GM18858 (cell line): ENCODE measurements around the gene CETN2.

Source experiments
- ATAC-seq: cut with Tn5 transposase; IDR thresholded peaks from one replicate; pipeline ENCODE4 v1.9.1; 2021; ENCODE audit not compliant: unreplicated experiment

The CETN2 gene

DNA sequence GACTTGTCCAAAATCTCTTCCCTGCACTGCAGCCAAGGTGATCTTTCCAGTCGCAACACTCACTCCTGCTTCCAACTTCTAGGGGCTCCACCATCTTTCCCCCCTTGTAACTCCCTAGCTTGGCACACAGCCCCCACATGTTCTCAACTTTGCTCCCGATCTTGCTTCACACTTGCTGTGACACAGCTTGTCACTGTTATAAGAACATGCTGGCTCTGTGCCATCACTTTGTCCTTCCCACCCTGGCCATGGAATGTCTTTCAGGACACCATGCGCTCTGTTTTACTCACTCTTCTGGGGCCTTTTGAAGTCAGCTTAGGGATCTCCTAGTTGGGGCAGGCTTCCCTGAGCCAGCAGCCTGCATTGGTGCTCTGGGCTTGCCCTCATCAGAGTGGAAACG lies 2.8 kb upstream of the CETN2 start:
- ATAC-seq = no peak

DNA sequence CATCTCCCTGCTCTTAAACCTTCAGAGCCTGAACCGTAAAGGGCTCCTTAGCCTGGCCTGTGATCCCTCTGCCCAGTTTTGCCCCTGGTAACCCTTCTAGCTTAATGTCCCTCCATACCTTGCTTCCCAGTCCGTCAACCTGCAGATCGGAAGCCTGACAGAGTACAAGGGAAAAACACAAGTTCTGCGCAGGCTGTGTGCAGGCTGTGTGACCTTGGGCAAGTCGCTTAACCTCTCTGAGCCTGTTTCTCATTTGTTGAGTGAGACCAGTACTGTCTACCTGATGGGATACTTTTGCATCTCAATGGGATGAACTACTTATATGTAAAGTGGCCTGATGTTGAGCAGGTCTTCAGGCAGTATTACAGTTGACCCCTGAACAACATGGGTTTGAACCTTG lies 2.0 kb upstream of the CETN2 start:
- ATAC-seq = no peak

DNA sequence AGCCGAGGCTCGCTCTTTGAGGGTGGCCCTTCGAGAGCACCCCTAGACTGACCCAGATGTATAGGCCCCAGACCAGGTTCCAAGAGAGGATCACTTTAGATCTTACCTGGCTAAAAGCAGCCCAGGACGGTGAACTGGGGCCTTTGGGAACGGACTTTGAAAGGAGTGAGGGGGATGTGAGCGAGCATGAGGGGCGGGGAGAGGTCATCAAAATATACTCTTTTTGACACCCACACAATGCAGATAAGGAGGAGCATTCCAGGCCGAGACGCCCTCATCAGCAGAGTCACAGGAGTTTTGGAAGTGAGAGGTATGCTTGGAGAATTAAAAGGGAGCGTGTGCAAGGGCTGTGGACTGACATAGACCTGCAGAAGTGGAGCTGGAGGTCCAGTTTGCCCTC lies 834 bp upstream of the CETN2 start:
- no peak for ATAC-seq

DNA sequence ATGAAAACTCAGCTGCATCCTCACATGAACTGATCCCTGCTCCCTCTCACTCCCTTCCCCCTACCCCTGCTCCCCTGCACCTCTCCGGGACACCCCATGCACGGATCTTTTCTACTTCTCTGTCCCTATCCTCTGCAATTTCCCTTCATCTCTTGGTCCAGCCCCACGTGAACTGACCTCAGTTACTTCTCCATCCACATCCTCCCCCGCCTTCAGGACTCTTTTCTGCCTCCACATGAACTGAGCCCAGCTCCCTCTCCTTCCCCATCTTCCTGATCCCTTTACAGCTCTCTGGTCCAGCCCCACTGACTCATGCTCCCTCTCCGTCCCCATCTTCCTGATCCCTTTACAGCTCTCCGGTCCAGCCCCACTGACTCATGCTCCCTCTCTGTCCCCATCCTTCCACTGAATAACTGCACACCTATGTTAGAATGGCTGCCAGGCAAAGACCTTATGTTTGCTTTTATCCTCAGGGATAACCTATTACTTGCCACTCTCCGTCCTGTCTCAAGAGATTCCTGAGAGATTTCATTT lies 5.6 kb downstream of the CETN2 start:
- ATAC-seq = no peak

DNA sequence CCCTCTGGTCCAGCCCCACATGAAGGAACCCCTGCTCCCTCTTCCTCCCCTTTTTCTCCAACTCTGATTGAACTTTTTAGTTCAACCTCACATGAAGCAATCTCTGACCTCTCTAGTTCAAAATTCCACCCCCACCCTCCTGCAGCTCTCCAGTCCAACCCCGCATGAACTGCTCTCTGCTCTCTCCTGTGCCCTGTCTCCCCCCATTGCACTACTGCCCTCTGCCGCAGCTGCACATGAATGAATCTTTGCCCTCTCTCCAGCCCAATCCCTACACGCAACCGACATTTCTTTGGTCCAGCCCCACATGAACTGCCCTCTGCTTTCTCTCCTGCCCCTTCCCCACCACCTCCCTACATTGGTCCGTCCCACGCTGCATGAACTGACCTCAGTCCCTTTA lies 6.9 kb downstream of the CETN2 start:
- no peak for ATAC-seq

DNA sequence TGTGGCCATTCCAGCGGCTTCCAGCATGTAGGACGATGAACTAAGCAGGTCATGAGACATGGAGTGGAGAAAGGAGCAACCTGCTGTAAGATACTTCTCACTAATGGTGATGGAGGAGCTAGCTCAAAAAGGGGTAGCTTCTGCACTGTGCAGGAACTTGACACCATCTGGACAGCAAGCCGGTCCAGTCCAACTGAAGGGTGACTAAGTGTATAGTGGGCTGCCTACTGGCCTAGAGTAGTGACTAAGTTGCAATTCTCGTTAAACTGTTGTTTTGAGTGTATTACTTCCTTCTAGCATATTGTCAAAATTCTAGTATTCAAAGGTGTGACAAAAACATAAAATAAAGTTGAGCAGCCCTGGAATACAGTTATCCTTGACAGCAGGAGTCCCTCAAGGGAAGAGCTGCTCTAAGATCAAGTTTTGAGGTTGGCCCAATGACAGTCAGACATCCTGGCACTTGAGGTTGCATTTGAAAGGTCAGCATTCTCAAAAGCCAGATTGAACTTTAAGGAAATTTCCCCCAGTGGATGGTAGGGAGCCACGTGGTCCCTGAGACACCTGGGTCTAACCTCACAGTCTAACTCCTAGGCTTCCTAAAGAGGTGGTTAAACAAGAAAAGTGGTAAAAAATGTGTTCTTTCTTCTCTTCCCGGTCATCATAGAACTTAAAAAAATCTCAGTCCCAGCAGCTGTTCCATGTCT lies 8.0 kb downstream of the CETN2 start:
- no peak for ATAC-seq

DNA sequence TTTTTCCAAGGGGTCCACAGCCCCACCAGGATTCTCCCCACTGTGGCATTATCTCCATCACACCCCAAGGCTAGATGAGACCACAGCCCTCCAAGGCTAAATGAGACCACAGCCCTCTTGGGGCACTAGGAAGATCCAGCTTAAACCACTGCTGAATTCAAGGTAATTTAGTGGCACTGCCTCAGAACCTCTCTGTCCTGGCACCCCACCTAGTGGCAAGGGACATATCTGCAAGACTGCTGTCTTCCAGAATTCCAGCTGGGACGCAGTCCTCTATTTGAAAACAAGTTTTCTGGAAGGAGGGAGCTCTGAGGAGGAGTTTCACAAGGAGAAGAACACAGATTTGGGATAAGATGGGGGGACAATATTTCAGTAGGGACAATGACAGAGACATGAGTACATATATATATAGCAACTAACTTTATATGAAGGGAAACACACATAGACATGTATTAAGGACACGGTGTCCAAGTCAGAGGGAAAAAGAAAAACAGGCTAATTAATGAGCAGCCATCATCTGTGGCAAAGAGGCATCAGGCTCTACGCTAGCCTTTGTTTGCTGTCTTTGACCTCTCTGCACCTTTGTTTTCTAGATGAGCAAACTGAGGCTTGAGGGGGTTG lies 9.3 kb downstream of the CETN2 start:
- no peak for ATAC-seq

DNA sequence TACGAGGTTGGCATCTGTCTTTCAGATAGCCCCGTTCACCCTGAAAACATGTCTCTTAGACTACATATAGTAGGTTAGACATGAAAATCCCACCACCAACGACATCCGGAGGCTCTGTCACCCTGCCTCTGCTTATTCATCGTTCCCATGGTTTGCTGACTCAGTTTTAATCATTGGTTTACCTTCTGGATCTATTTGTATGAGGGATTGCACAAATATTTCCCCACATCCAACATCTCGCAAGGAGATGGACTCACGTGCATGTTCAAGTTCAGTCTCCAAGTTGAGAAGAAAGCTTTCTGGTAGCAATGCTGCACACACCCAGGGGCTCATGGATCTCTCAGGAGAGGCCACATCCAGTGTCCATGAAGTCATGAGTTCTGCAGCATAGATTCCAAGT lies 10.8 kb downstream of the CETN2 start:
- ATAC-seq = no peak

DNA sequence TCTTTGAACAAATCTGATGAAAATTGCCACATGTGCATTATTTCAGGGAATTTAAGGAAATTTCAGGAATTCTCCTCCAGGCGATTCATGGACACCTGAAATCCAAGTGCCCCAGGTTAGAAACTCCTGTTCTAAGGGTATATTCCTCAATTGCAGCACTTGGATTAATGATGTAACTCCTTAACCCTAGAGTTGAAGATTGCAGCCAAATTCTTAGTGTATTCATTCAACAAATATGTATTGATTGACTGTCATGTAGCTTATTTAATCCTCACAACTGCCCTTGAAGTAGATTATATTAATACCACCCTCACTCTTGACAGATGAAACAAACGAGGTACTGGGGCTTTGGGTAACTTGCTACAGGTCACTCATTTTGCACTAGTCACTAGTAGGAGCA lies 11.3 kb downstream of the CETN2 start:
- ATAC-seq = no peak

DNA sequence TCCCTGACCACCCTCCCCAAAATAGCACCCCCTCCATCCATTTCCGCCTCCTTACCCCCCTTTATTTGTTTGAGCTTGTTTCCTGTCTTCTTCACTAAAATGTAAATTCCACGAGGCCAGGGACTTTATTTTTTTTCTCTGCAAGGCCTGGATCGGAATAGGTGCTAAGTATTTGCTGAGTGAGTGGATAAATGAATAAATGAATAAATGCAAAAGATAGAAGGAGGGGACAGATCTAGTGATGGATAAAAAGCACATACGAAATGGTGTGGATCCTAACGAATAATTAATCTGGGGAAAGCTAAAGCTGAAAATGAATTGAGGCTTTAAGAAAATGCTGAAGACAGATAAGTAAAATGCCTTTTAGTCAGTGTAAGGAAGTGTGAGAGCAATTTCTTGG lies 12.2 kb downstream of the CETN2 start:
- no peak for ATAC-seq

DNA sequence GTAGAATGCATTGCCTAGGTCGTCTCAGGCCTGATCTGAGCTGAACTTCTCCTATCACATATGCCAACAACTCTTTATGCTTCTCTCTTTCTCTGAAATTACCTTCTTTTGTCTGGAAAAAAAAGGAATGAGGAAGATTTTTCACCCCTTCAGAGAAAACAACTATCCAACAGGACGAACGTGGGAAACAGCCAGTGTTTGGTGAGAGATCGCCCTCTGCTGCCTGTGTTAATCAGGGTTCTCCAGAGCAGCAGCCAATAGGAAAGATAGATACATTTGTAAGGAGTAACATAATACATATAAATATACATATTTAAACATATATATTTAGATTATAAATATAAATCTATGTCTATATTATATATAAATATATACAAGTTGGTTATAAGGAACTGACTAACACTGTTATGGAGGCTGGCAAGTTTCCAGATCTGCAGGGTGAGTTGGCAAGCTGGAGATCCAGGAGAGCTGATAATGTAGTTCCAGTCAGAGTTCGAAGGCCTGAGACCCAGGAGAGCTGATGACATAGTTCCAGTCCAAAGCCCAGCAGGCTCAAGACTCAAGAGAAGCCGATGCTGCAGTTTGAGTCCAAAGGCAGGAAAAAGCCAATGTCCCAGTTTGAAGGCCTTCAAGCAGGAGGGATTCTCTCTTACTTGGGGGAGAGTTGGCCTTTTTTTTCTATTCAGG lies 13.3 kb downstream of the CETN2 start:
- no peak for ATAC-seq

DNA sequence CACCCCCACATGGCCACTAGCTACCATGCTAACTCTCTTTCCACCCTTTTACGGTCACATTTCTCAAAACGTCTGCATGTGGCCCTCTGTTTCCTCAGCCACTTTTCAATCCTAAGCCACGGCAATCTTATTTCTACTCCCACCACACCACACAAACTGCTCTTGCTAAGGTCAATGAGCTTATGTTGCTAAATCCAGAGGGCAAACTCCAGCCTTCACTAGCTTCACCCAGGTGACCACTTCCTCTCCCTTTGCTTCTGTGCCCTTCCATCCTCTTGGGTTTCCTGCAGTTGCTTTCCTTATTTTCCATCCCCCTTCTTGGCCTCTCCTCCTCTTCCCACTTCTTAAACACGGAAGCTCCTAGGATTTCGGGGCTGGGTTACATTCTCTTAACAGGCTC lies 16.5 kb downstream of the CETN2 start:
- ATAC-seq = no peak

DNA sequence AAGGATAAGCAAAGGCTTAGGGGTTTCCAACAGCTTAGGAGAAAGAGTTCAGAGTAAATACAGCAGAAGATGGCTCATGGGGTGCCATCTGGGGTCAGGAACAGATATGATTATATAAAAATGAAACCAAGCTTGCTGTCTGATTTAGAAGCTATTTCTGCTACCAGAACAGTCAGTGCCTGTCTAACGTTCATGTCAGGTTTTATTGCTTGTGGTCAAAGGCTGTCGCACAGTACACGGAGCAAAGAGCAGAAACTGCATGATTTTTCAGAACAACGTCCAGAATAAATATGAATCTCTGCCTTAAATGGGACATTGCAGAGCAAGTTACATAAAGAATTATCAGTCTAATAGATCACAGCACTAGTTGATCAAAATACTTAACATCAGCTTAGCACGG lies 17.4 kb downstream of the CETN2 start:
- no peak for ATAC-seq

DNA sequence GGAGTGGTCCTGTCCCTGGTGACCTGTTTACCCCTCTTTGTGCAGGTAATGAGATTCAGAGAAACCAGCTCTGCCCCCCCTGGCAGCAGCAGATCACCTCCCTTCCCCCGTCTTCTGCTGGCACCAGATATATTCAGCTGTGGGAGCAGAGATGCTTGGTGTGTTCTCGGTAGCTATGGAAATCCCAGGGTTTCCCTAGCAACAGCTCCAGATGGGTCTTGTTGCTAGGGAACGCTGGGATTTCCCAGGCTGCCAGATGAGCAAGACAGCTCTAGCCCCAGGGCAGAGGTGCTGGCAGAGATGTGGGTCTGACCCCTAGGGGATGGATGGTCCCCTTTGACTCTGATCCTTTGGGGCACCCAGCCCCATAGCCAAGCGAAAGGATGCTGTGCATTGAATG lies 20.2 kb downstream of the CETN2 start:
- ATAC-seq = no peak

DNA sequence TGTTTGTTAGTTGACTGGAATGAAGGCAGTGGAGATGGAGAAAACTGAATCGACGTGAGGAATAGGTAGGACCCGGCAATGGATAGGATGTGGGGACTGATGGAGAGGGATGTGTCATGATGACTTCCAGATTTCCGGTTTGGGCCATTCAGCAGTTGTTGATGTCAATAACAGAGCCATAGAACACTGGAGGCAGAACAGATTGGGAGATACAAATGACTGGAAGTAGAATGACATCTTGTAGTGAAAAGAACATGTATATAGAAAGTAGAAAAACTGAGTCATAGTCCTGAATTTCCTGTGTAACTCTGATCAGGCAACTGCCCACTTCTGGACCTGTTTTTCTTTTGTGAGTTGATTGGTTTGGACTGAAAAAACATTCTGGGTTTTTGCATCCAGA lies 24.5 kb downstream of the CETN2 start:
- no peak for ATAC-seq

DNA sequence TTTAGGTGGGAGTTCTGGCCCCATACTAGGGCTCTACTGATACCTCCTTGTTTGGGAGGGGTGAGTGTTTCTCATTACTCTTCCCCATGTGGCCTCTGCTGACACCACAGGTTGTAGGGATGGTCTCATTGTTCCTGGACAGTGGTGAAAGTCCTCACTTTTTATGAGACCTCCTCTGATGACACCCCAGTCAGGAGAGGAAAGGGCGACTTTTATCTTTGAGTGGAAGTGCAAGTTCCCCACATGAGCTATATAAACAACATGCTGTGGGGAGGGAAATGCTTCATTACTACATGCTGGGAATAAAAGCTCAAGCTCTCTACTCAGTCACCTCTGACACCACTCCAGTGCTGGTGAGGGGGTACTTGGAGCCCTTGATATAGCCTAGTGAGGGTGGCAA lies 31.6 kb downstream of the CETN2 start:
- no peak for ATAC-seq

DNA sequence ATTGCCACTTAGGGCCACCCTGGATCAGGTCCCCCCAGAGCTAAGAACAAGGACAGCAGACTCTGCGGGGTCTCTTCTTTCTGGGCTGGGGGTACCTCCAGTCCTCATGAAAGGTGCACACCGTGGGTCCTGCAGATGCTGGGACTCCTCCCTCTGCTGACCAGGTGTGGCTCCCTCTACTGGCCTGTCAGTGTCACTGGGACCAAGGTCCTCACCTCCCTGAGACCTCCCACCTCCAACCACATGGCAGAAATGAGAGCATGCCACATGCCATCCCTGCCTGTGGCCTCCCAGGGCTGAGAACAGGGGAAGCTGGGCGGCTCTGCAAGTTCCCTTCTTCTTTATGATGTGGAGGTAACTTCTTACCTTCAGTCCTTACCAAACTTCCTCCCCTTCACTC lies 43.5 kb downstream of the CETN2 start:
- ATAC-seq = peak; percentile 81
